HepG2 (cell line): ENCODE results near the gene TTLL11. TPM values are rescaled to one million over a fixed set of nuclear protein-coding genes. Genes with fewer than 3 reads are reported as not detected.

ENCODE experiments used
- ATAC-seq: fragments of 200-7000 bp; cut with Tn5 transposase; 3 replicates; pipeline ENCODE4 v1.9.1; 2020; ENCODE audit warnings: mild to moderate bottlenecking, moderate library complexity
- BruUV-seq: library from RNA; stranded (reverse); fragments of 400-500 nt; replicated peaks from 2 replicates; lab custom pipeline; 2021; lab: Mats Ljungman, UMichigan
- CTCF ChIA-PET: fragments of 300-600 bp; formaldehyde crosslinking; extraction: SDS; loops from one replicate; lab custom pipeline; 2021; ENCODE audit warnings: low total read pairs, inconsistent platforms, low intra/inter-chr PET ratio; lab: Yijun Ruan, JAX
- POLR2A ChIA-PET: fragments of 350-600 bp; sonication (Branson Sonifier 250); formaldehyde crosslinking; loops from one replicate; lab custom pipeline; 2020; ENCODE audit warnings: antibody characterized with exemption, inconsistent platforms; lab: Yijun Ruan, JAX
- DNase-seq: peaks from one replicate; pipeline ENCODE4 v3.0.0-alpha.2; 2015; ENCODE audit warnings: low spot score
- FAIRE-seq: peaks from 3 replicates; lab custom pipeline; 2011; peaks lifted over from hg19 to GRCh38; lab: Jason Lieb, UNC
- H2AFZ ChIP-seq: one replicate; pipeline ENCODE4 v1.6.1; 2011; ENCODE audit warnings: low read length, inconsistent platforms
- H3K27ac ChIP-seq: fragments of 300-600 bp; 3 replicates; pipeline ENCODE4 v1.8.0; 2011; ENCODE audit warnings: mixed run types, mild to moderate bottlenecking, mixed read lengths, low read length, inconsistent platforms; ENCODE audit not compliant: insufficient read depth; ENCODE audit errors: extremely low read length
- H3K27me3 ChIP-seq, 2 experiments: fragments of 200-600 bp in 1 of 2; 2 replicates in 1 of 2; 3 replicates in 1 of 2; pipeline versions ENCODE4 v1.6.0 to v1.8.0; 2011; ENCODE audit warnings: low read length in 2 of 2, mild to moderate bottlenecking in 2 of 2, moderate library complexity in 2 of 2, inconsistent platforms in 1 of 2; ENCODE audit not compliant: insufficient read depth in 2 of 2, control insufficient read depth in 1 of 2
- H3K36me3 ChIP-seq, 2 experiments: fragments of 200-600 bp in 1 of 2; replicated peaks in 1 of 2; 2 replicates in 1 of 2; 3 replicates in 1 of 2; pipeline versions ENCODE4 v1.5.1 to v1.8.0; 2011; ENCODE audit warnings: low read length in 2 of 2, inconsistent platforms in 1 of 2; ENCODE audit not compliant: insufficient read depth in 2 of 2, control insufficient read depth in 1 of 2
- H3K4me1 ChIP-seq: 2 replicates; pipeline ENCODE4 v1.5.1; 2012; ENCODE audit warnings: low read length, inconsistent platforms; ENCODE audit not compliant: insufficient read depth
- H3K4me2 ChIP-seq: 2 replicates; pipeline ENCODE4 v1.6.0; 2011; ENCODE audit warnings: low read depth, low read length, inconsistent platforms
- H3K4me3 ChIP-seq, 3 experiments: fragments of 200-600 bp in 1 of 3; sonication (generic), shearing (Covaris generic) in 1 of 3; replicated peaks in 1 of 3; 2 replicates each; pipeline ENCODE4 v1.5.1; 2011 to 2016; ENCODE audit warnings: low read length in 3 of 3, inconsistent platforms in 2 of 3, low read depth in 2 of 3, mild to moderate bottlenecking in 2 of 3, control low read depth in 1 of 3, mixed read lengths in 1 of 3; ENCODE audit not compliant: insufficient read depth in 1 of 3
- H3K79me2 ChIP-seq: one replicate; pipeline ENCODE4 v1.6.1; 2011; ENCODE audit warnings: low read length, inconsistent platforms; ENCODE audit not compliant: insufficient read depth
- H3K9ac ChIP-seq: 2 replicates; pipeline ENCODE4 v1.6.0; 2011; ENCODE audit warnings: mild to moderate bottlenecking, low read depth, low read length, inconsistent platforms; ENCODE audit not compliant: insufficient read depth
- H3K9me3 ChIP-seq: 2 replicates; pipeline ENCODE4 v1.5.1; 2012; ENCODE audit warnings: mild to moderate bottlenecking, low read length
- H4K20me1 ChIP-seq: 2 replicates; pipeline ENCODE4 v1.6.0; 2011; ENCODE audit warnings: inconsistent platforms, mild to moderate bottlenecking, low read length, moderate library complexity; ENCODE audit not compliant: insufficient read depth
- ATRX ChIP-seq: sonication (generic); formaldehyde crosslinking; IDR thresholded peaks from 2 replicates; pipeline ENCODE4 v1.4.0; 2020; ENCODE audit warnings: missing genetic modification reagents, borderline replicate concordance
- DNMT1 ChIP-seq: sonication (generic); formaldehyde crosslinking; IDR thresholded peaks from 2 replicates; pipeline ENCODE4 v1.5.1; 2020; ENCODE audit warnings: mild to moderate bottlenecking, missing genetic modification reagents
- HNF4G ChIP-seq, 2 experiments: sonication (generic) in 1 of 2; formaldehyde crosslinking in 1 of 2; IDR thresholded peaks; 2 replicates each; pipeline versions ENCODE4 v1.4.0 to v1.6.1; 2011 to 2020; ENCODE audit warnings: borderline replicate concordance in 2 of 2, low read depth in 2 of 2, mild to moderate bottlenecking in 2 of 2, low read length in 1 of 2, missing genetic modification reagents in 1 of 2, moderate library complexity in 1 of 2
- JUNB ChIP-seq: sonication (generic); formaldehyde crosslinking; IDR thresholded peaks from 2 replicates; pipeline ENCODE4 v1.8.0; 2022; ENCODE audit warnings: missing genetic modification reagents, mild to moderate bottlenecking, borderline replicate concordance
- ZNF335 ChIP-seq: sonication (generic); formaldehyde crosslinking; IDR thresholded peaks from 2 replicates; pipeline ENCODE4 v1.4.0; 2020; ENCODE audit warnings: missing genetic modification reagents
- ZNF605 ChIP-seq: sonication (generic); formaldehyde crosslinking; IDR thresholded peaks from 2 replicates; pipeline ENCODE4 v1.8.0; 2022; ENCODE audit warnings: mild to moderate bottlenecking, missing genetic modification reagents
- ZNF737 ChIP-seq: sonication (generic); formaldehyde crosslinking; IDR thresholded peaks from 2 replicates; pipeline ENCODE4 v1.5.0; 2020; ENCODE audit warnings: missing genetic modification reagents, mild to moderate bottlenecking, borderline replicate concordance
- ZNF75D ChIP-seq: sonication (generic); formaldehyde crosslinking; IDR thresholded peaks from 2 replicates; pipeline ENCODE4 v1.8.1; 2023; ENCODE audit warnings: missing genetic modification reagents, mild to moderate bottlenecking, borderline replicate concordance
- WGBS: methylation state at CpG from one replicate; pipeline ENCODE4 v1.1.6; 2017; ENCODE audit warnings: low lambda C conversion rate; 5-methylcytosine and 5-hydroxymethylcytosine counted together
- in situ Hi-C: cut with HindIII; loops from 2 replicates; pipeline ENCODE4 v1.10.0; 2017; ENCODE audit warnings: low pct_unique_long_range_greater_than_20kb; ENCODE audit not compliant: extremely low pct_ligation_motif_present
- intact Hi-C: fragments of 100-400 bp; cut with micrococcal nuclease; formaldehyde crosslinking; loops from one replicate; pipeline ENCODE4 v1.10.0; 2022; ENCODE audit not compliant: unreplicated experiment
- polyA plus RNA-seq, 8 experiments: library from polyadenylated mRNA; depleted of rRNA in 3 of 8; stranded (reverse) in 7 of 8; unstranded in 1 of 8; fragments of >200 nt; fragmentation: Illumina TruSeq in 4 of 8; extraction: Trizol in 4 of 8; gene quantifications; 2 replicates each; pipeline versions ENCODE4 v1.2.1 to v1.2.3, GENCODE V29; 2011 to 2016; ENCODE audit warnings: low read depth in 4 of 8, missing spikeins in 1 of 8, mixed read lengths in 1 of 8; ENCODE audit not compliant: insufficient read depth in 1 of 8
- total RNA-seq, 5 experiments: library from RNA; depleted of rRNA; stranded (reverse); fragments of >200 nt; fragmentation: Illumina TruSeq; extraction: Trizol; gene quantifications; 2 replicates each; pipeline ENCODE4 v1.2.3, GENCODE V29; 2016; ENCODE audit warnings: low read depth in 1 of 5
- TF ChIP-seq, protein P1 (sequence below): sonication (generic); formaldehyde crosslinking; IDR thresholded peaks from 2 replicates; pipeline ENCODE4 v1.8.1; 2023; ENCODE audit warnings: missing genetic modification reagents, mild to moderate bottlenecking, borderline replicate concordance
- TF ChIP-seq, protein P2 (sequence below), 2 experiments: fragments of 450-650 bp in 1 of 2; sonication (generic) in 1 of 2; formaldehyde crosslinking; IDR thresholded peaks; 2 replicates each; pipeline versions ENCODE4 v1.5.0 to v1.8.0; 2020 to 2022; ENCODE audit warnings: mild to moderate bottlenecking in 1 of 2, missing genetic modification reagents in 1 of 2
- TF ChIP-seq, protein P3 (sequence below): sonication (generic); formaldehyde crosslinking; IDR thresholded peaks from 2 replicates; pipeline ENCODE4 v1.9.0; 2021; ENCODE audit warnings: missing genetic modification reagents, borderline replicate concordance

Gene TTLL11
- total and polyA plus RNA-seq, 2 of the 13 experiments (the other 11 are each of a cell fraction or from before 2014, with no cell fraction given), result 4.5 to 5.2 TPM

DNA sequence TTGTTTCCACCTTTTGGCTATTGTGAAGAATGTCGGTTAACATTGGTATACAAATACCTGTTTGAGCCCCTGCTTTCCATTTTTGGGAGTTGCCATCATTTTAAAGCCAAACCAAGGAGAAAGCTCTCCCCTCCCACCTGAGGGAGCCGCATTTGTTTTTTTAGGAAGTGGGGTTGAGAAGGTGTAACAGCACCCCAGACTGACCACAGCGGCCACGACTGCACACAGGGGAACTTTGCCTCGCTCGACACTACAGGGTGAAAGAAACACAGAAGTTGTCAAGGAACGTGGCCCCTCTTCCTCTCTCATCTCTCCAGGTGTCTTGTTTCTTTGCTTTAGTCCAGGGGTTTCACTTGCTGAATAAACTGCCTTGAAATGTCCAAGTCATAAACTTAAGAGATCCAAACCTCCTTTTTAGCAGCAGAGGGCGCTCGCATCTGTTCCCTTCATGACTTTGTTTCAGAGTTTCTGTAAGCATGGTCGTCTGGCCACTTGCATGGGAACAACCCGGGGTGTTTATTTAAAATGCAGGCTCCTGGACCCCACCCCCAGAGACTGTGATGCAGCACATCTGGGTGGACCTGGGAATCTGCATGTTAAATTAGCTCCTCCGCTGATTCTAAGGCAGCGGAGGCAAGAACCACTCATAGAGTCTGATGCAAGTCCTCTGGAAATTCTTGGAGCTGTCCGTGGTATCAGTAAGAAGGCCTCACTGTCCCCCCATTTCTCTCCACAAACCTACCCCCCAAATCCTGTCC, 2.1 kb upstream of the TTLL11 start (continued):
- TF ChIP-seq ATRX (CRISPR knock-in tag) (no peak), ZNF75D (no peak), ZNF737 (CRISPR knock-in tag) (no peak), JUNB (no peak)
- TF ChIP-seq, protein P1, sequence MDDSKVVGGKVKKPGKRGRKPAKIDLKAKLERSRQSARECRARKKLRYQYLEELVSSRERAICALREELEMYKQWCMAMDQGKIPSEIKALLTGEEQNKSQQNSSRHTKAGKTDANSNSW, result no peak
- TF ChIP-seq, protein P2, sequence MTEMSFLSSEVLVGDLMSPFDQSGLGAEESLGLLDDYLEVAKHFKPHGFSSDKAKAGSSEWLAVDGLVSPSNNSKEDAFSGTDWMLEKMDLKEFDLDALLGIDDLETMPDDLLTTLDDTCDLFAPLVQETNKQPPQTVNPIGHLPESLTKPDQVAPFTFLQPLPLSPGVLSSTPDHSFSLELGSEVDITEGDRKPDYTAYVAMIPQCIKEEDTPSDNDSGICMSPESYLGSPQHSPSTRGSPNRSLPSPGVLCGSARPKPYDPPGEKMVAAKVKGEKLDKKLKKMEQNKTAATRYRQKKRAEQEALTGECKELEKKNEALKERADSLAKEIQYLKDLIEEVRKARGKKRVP (CRISPR knock-in tag; IDR thresholded peaks at IDR 0.05), result peak in 1 of 2 experiments; percentile 50; a peak in 1 of 4 replicates
- TF ChIP-seq, all 625 proteins: peak for 9

DNA sequence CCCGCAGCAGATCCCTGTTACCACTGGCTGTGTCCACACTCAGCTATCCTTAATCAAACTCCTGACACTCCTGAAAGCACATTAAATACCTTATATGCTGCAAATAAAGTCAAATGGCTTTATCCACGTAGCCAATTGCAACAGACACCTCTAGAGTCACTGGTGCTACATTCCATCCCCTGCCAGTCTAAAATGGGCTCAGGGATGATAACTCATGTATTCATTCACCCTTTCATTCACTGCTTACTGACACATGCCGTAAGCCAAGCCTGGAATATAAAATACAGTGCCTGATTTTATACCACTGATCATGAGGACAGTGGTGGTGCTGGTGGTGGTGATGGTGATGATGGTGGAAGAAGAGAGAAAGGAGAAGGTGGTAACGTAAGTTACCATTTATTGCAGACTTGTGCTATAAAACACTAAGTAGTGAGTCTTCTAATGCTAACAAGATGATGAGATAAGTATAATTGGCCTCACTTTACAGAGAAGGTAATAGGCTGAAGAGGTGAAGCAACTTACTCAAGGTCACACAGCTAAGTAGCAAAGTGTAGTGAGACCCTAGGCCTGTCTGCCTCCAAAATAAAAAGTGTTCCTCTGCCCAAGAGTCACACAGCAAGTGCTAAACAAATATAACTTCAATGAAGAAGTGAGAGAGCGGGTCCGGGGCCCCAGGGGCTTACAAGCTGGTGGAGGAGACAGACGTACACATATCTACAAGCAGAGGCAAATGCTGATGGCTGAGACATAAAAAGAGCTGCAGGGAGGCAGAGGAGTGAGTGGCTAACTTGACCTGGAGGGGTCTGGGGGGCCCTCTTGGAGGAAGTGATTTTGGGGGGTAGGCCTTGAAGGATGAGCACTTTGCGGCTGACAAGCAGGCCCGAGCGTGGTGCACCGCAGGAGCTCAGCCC, 1.2 kb downstream of the TTLL11 start:
- no peak; the same call in 2 of the 3 replicates for ATAC-seq
- no peak for FAIRE-seq
- CTCF ChIA-PET, result no interaction called here
- TF ChIP-seq ZNF335 (CRISPR knock-in tag) (no peak), HNF4G (IDR thresholded peaks at IDR 0.05; ENCODE audit: borderline replicate concordance, low read depth, low read length) (no peak), HNF4G (CRISPR knock-in tag; IDR thresholded peaks at IDR 0.05; ENCODE audit: borderline replicate concordance, low read depth) (no peak), DNMT1 (CRISPR knock-in tag) (no peak), ZNF605 (0 out of 2 replicates have a peak, but pooled peaks have one; percentile 31)
- TF ChIP-seq, protein P3, sequence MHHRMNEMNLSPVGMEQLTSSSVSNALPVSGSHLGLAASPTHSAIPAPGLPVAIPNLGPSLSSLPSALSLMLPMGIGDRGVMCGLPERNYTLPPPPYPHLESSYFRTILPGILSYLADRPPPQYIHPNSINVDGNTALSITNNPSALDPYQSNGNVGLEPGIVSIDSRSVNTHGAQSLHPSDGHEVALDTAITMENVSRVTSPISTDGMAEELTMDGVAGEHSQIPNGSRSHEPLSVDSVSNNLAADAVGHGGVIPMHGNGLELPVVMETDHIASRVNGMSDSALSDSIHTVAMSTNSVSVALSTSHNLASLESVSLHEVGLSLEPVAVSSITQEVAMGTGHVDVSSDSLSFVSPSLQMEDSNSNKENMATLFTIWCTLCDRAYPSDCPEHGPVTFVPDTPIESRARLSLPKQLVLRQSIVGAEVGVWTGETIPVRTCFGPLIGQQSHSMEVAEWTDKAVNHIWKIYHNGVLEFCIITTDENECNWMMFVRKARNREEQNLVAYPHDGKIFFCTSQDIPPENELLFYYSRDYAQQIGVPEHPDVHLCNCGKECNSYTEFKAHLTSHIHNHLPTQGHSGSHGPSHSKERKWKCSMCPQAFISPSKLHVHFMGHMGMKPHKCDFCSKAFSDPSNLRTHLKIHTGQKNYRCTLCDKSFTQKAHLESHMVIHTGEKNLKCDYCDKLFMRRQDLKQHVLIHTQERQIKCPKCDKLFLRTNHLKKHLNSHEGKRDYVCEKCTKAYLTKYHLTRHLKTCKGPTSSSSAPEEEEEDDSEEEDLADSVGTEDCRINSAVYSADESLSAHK (CRISPR knock-in tag), result no peak
- peaks cover 56% of the 10 kb centered on the region for H3K4me1 ChIP-seq
- peaks cover 8% of the 10 kb centered on the region for H3K79me2 ChIP-seq
- H3K27me3 ChIP-seq, result no peaks in the 10 kb centered on the region; a peak in 1 of 5 replicates
- no peaks in the 10 kb centered on the region for H4K20me1 ChIP-seq
- peaks cover 2 to 3% of the 10 kb centered on the region in 2 experiments; a peak in 1 of 5 replicates for H3K36me3 ChIP-seq
- H3K4me2 ChIP-seq, result peak overlapping the region; percentile 97
- H3K9me3 ChIP-seq, result no peaks in the 10 kb centered on the region
- TSS peak; percentile 46 for BruUV-seq
- 30% methylated on average over 11 of the region's 11 CpGs for WGBS
- H3K9ac ChIP-seq, result peak overlapping the region; percentile 73
- in situ Hi-C loops, result loop anchor here (10.0 kb wide), 1 partner anchor 363 kb away; no protein-coding TSS in a partner anchor
- H2AFZ ChIP-seq, result no peak overlapping the region
- POLR2A ChIA-PET, result no interaction called here
- no peak overlapping the region for H3K27ac ChIP-seq
- intact Hi-C loops, result no loop called here
- peak overlapping the region; percentile 69 to 95 (median 80) for H3K4me3 ChIP-seq
- DNase-seq, result no peak
